Measurements from ENCODE around the gene TRMT5.

DNA sequence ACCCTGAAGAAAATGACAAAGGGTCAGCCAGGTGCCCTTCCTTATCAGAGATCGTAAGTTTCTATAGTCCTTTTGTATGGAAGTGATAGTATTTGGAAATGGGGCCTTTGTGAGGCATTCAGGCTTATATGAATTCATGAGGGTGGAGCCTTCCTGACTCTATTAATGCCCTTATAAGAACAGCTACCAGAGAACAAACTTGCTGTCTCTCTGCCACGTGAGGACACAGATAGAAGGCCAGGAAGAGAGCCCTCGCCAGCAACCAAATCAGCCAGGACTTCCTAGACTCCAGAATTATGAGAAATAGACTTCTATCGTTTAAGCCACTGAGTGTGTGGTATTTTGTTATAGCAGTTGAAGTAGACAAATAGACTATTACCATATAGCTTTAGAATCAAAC is 36.7 kb downstream of the TRMT5 start:
- no peak for TF ChIP-seq POLR2A (IDR thresholded peaks at IDR 0.05)
- TF ChIP-seq, protein P1, sequence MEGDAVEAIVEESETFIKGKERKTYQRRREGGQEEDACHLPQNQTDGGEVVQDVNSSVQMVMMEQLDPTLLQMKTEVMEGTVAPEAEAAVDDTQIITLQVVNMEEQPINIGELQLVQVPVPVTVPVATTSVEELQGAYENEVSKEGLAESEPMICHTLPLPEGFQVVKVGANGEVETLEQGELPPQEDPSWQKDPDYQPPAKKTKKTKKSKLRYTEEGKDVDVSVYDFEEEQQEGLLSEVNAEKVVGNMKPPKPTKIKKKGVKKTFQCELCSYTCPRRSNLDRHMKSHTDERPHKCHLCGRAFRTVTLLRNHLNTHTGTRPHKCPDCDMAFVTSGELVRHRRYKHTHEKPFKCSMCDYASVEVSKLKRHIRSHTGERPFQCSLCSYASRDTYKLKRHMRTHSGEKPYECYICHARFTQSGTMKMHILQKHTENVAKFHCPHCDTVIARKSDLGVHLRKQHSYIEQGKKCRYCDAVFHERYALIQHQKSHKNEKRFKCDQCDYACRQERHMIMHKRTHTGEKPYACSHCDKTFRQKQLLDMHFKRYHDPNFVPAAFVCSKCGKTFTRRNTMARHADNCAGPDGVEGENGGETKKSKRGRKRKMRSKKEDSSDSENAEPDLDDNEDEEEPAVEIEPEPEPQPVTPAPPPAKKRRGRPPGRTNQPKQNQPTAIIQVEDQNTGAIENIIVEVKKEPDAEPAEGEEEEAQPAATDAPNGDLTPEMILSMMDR (IDR thresholded peaks at IDR 0.05 in 8 of 11, conservative IDR thresholded peaks at IDR 0.05 in 3 of 11) = no peak
